H1 (cell line): Measurements from ENCODE around the gene KIDINS220. TPM values are rescaled to one million over a fixed set of nuclear protein-coding genes. Genes with fewer than 3 reads are reported as not detected.

Experiments used
- CTCF ChIA-PET: fragments of 300-600 bp; sonication (Branson Sonifier 250); formaldehyde crosslinking; loops from one replicate; lab custom pipeline; 2021; ENCODE audit not compliant: partially characterized antibody; lab: Charles Lee
- POLR2A ChIA-PET: fragments of 300-600 bp; sonication (Branson Sonifier 250); formaldehyde crosslinking; loops from one replicate; lab custom pipeline; 2021; ENCODE audit warnings: inconsistent platforms; ENCODE audit not compliant: partially characterized antibody; lab: Charles Lee
- DNase-seq, 2 experiments: peaks; one replicate each; pipeline versions ENCODE4 v3.0.0 to v3.0.0-alpha.2; 2010 to 2022; ENCODE audit warnings: low spot score in 2 of 2, low read depth in 1 of 2, mixed read lengths in 1 of 2
- FAIRE-seq: peaks from 2 replicates; lab custom pipeline; 2011; peaks lifted over from hg19 to GRCh38; lab: Jason Lieb, UNC
- H2AFZ ChIP-seq: 2 replicates; pipeline ENCODE4 v1.8.1; 2012; ENCODE audit warnings: low read length, inconsistent platforms
- H2AK5ac ChIP-seq: 2 replicates; pipeline ENCODE4 v1.6.1; 2013; ENCODE audit warnings: low read depth, low read length
- H2BK120ac ChIP-seq: replicated peaks from 2 replicates; pipeline ENCODE3; 2013; ENCODE audit warnings: low read depth, low read length, inconsistent platforms
- H2BK12ac ChIP-seq: 2 replicates; pipeline ENCODE4 v1.6.1; 2013; ENCODE audit warnings: low read depth, low read length
- H2BK15ac ChIP-seq: 2 replicates; pipeline ENCODE4 v1.6.1; 2013; ENCODE audit warnings: low read length
- H2BK20ac ChIP-seq: 2 replicates; pipeline ENCODE4 v1.6.1; 2013; ENCODE audit warnings: low read length
- H2BK5ac ChIP-seq: 2 replicates; pipeline ENCODE4 v1.6.1; 2013; ENCODE audit warnings: low read depth, low read length
- H3K14ac ChIP-seq: 2 replicates; pipeline ENCODE4 v1.6.1; 2013; ENCODE audit warnings: inconsistent platforms; ENCODE audit not compliant: insufficient read length
- H3K18ac ChIP-seq: 2 replicates; pipeline ENCODE4 v1.6.1; 2013; ENCODE audit warnings: low read length; ENCODE audit errors: extremely low read depth
- H3K23ac ChIP-seq: 2 replicates; pipeline ENCODE4 v1.6.1; 2013; ENCODE audit warnings: inconsistent platforms; ENCODE audit not compliant: insufficient read length
- H3K23me2 ChIP-seq: 2 replicates; pipeline ENCODE4 v1.6.1; 2013; ENCODE audit warnings: low read depth, low read length
- H3K27ac ChIP-seq: 2 replicates; pipeline ENCODE4 v1.6.1; 2011; ENCODE audit warnings: low read depth, low read length, inconsistent platforms
- H3K27me3 ChIP-seq, 4 experiments: replicated peaks in 1 of 4; 1 replicate in 1 of 4; 2 replicates in 3 of 4; pipeline versions ENCODE4 v1.6.1 to v1.8.1; 2011 to 2013; ENCODE audit warnings: low read length in 3 of 4, mild to moderate bottlenecking in 3 of 4, inconsistent platforms in 2 of 4, mixed read lengths in 2 of 4, moderate library complexity in 1 of 4; ENCODE audit not compliant: control insufficient read depth in 3 of 4, insufficient read depth in 3 of 4; ENCODE audit errors: extremely low read depth in 1 of 4
- H3K36me3 ChIP-seq, 4 experiments: 2 replicates each; pipeline versions ENCODE4 v1.6.1 to v1.8.1; 2011 to 2013; ENCODE audit warnings: mild to moderate bottlenecking in 4 of 4, low read length in 3 of 4, moderate library complexity in 2 of 4, control low read depth in 1 of 4, inconsistent platforms in 1 of 4; ENCODE audit not compliant: insufficient read depth in 4 of 4, control insufficient read depth in 2 of 4
- H3K4ac ChIP-seq: replicated peaks from 2 replicates; pipeline ENCODE3; 2013; ENCODE audit warnings: low read length, low read depth, mixed read lengths, inconsistent platforms; ENCODE audit not compliant: insufficient read length
- H3K4me1 ChIP-seq, 4 experiments: replicated peaks in 1 of 4; 1 replicate in 1 of 4; 2 replicates in 3 of 4; pipeline versions ENCODE4 v1.6.1 to v1.8.1; 2011 to 2013; ENCODE audit warnings: low read length in 3 of 4, inconsistent platforms in 2 of 4, mixed read lengths in 1 of 4; ENCODE audit not compliant: insufficient read depth in 4 of 4, control insufficient read depth in 3 of 4
- H3K4me2 ChIP-seq, 2 experiments: 2 replicates each; pipeline versions ENCODE4 v1.6.1 to v1.8.1; 2011 to 2013; ENCODE audit warnings: low read depth in 2 of 2, low read length in 2 of 2, control low read depth in 1 of 2, inconsistent platforms in 1 of 2, mild to moderate bottlenecking in 1 of 2; ENCODE audit not compliant: insufficient read depth in 1 of 2
- H3K4me3 ChIP-seq, 4 experiments: fragments of 200-600, 300-600 bp in 1 of 4; sonication (generic), shearing (Covaris generic), sonication (Bioruptor Twin) in 1 of 4; 2 replicates each; pipeline versions ENCODE4 v1.5.1 to v1.8.1; 2011 to 2016; ENCODE audit warnings: low read length in 4 of 4, low read depth in 3 of 4, control low read depth in 2 of 4, inconsistent platforms in 2 of 4, mild to moderate bottlenecking in 2 of 4, mixed read lengths in 1 of 4, moderate library complexity in 1 of 4; ENCODE audit not compliant: insufficient read depth in 2 of 4; ENCODE audit errors: extremely low read depth in 1 of 4
- H3K56ac ChIP-seq: replicated peaks from 2 replicates; pipeline ENCODE3; 2013; ENCODE audit warnings: low read depth, mild to moderate bottlenecking, mixed read lengths, low read length, inconsistent platforms; ENCODE audit not compliant: insufficient read length
- H3K79me1 ChIP-seq: 2 replicates; pipeline ENCODE4 v1.6.1; 2013; ENCODE audit warnings: low read depth, low read length, control low read depth
- H3K79me2 ChIP-seq, 2 experiments: 2 replicates each; pipeline versions ENCODE4 v1.6.1 to v1.8.1; 2012 to 2013; ENCODE audit warnings: low read length in 2 of 2, mild to moderate bottlenecking in 2 of 2, inconsistent platforms in 1 of 2; ENCODE audit not compliant: insufficient read depth in 2 of 2, control insufficient read depth in 1 of 2
- H3K9ac ChIP-seq, 4 experiments: replicated peaks in 1 of 4; 1 replicate in 1 of 4; 2 replicates in 3 of 4; pipeline versions ENCODE4 v1.6.1 to v1.8.1; 2011 to 2013; ENCODE audit warnings: low read depth in 3 of 4, low read length in 3 of 4, control low read depth in 2 of 4, mild to moderate bottlenecking in 2 of 4, moderate library complexity in 2 of 4, inconsistent platforms in 1 of 4; ENCODE audit errors: extremely low read depth in 1 of 4
- H3K9me3 ChIP-seq, 2 experiments: 2 replicates each; pipeline versions ENCODE4 v1.6.1 to v1.8.1; 2012 to 2013; ENCODE audit warnings: mild to moderate bottlenecking in 2 of 2, moderate library complexity in 2 of 2, control low read depth in 1 of 2, inconsistent platforms in 1 of 2, low read depth in 1 of 2, low read length in 1 of 2, mixed read lengths in 1 of 2; ENCODE audit not compliant: insufficient read depth in 2 of 2
- H4K20me1 ChIP-seq, 2 experiments: replicated peaks in 1 of 2; 2 replicates each; pipeline versions ENCODE3 to v1.8.1; 2011 to 2013; ENCODE audit warnings: inconsistent platforms in 2 of 2, low read length in 2 of 2, mild to moderate bottlenecking in 1 of 2; ENCODE audit not compliant: insufficient read depth in 2 of 2, control insufficient read depth in 1 of 2
- H4K5ac ChIP-seq: 2 replicates; pipeline ENCODE4 v1.6.1; 2013; ENCODE audit warnings: low read length, low read depth, mixed read lengths, inconsistent platforms; ENCODE audit not compliant: insufficient read length
- H4K8ac ChIP-seq: 2 replicates; pipeline ENCODE4 v1.8.0; 2013; ENCODE audit warnings: mild to moderate bottlenecking, moderate library complexity, low read length, inconsistent platforms; ENCODE audit not compliant: insufficient read depth; ENCODE audit errors: extremely low read depth
- H4K91ac ChIP-seq: replicated peaks from 2 replicates; pipeline ENCODE3; 2013; ENCODE audit warnings: low read length, mixed read lengths, inconsistent platforms; ENCODE audit not compliant: insufficient read length
- CREB1 ChIP-seq: IDR thresholded peaks from 2 replicates; pipeline ENCODE4 v1.6.1; 2012; ENCODE audit warnings: inconsistent platforms
- EP300 ChIP-seq, 2 experiments: IDR thresholded peaks; 1 replicate in 1 of 2; 2 replicates in 1 of 2; pipeline ENCODE4 v1.6.1; 2011 to 2012; ENCODE audit warnings: low read depth in 2 of 2, low read length in 2 of 2, mild to moderate bottlenecking in 2 of 2, borderline replicate concordance in 1 of 2, inconsistent platforms in 1 of 2, moderate library complexity in 1 of 2
- FOSL1 ChIP-seq: IDR thresholded peaks from 2 replicates; pipeline ENCODE4 v1.6.1; 2011; ENCODE audit warnings: mild to moderate bottlenecking, low read depth, low read length, moderate library complexity; ENCODE audit not compliant: insufficient read depth
- GTF2F1 ChIP-seq: IDR thresholded peaks from 2 replicates; pipeline ENCODE4 v1.6.1; 2012; ENCODE audit warnings: low read depth, low read length, improper control_type of control experiment, borderline replicate concordance
- HDAC6 ChIP-seq: IDR thresholded peaks from one replicate; pipeline ENCODE4 v1.7.1; 2012; ENCODE audit warnings: low read depth, mild to moderate bottlenecking, inconsistent platforms, low read length, moderate library complexity
- KDM4A ChIP-seq: IDR thresholded peaks from one replicate; pipeline ENCODE4 v1.7.1; 2012; ENCODE audit warnings: low read depth, mild to moderate bottlenecking, moderate library complexity, low read length, inconsistent platforms; ENCODE audit not compliant: severe bottlenecking
- MAX ChIP-seq: IDR thresholded peaks from 2 replicates; pipeline ENCODE4 v1.6.1; 2012; ENCODE audit warnings: inconsistent platforms
- SIN3A ChIP-seq, 2 experiments: IDR thresholded peaks in 1 of 2; conservative IDR thresholded peaks in 1 of 2; 2 replicates each; pipeline ENCODE4 v1.6.1; 2011 to 2012; ENCODE audit warnings: low read length in 2 of 2, improper control_type of control experiment in 1 of 2, low read depth in 1 of 2, mild to moderate bottlenecking in 1 of 2
- SP1 ChIP-seq: IDR thresholded peaks from 2 replicates; pipeline ENCODE4 v1.6.1; 2011; ENCODE audit warnings: low read depth, low read length
- TBP ChIP-seq: IDR thresholded peaks from 2 replicates; pipeline ENCODE4 v1.6.1; 2011; ENCODE audit warnings: low read depth, low read length, improper control_type of control experiment
- WGBS, 2 experiments: shearing (Covaris generic) in 1 of 2; methylation state at CpG; one replicate each; pipeline versions ENCODE4 v1.1.6 to v1.1.7; 2013 to 2015; ENCODE audit warnings: low lambda C conversion rate in 2 of 2, mixed read lengths in 2 of 2, inconsistent platforms in 1 of 2, low coverage in 1 of 2, missing lambda C conversion rate in 1 of 2; ENCODE audit not compliant: insufficient replicate concordance in 2 of 2, insufficient coverage in 1 of 2, insufficient read length in 1 of 2; ENCODE audit errors: extremely low coverage in 1 of 2, missing lambda C conversion rate in 1 of 2; 5-methylcytosine and 5-hydroxymethylcytosine counted together
- polyA plus RNA-seq, 7 experiments: library from polyadenylated mRNA; depleted of rRNA in 3 of 7; stranded (reverse) in 5 of 7; unstranded in 2 of 7; fragments of >200 nt in 5 of 7; fragments of 200-250 nt in 2 of 7; gene quantifications; 1 replicate in 5 of 7; 2 replicates in 1 of 7; 4 replicates in 1 of 7; pipeline versions ENCODE4 v1.2.1 to v1.2.3, GENCODE V29; 2011 to 2013; ENCODE audit warnings: missing spikeins in 2 of 7, mixed read lengths in 2 of 7
- total RNA-seq: library from RNA; stranded (reverse); fragmentation: NEBNext Ultra II Directional; extraction: Animal tissue kit (Norgen Biotek cat#: 25700); gene quantifications from 2 replicates; pipeline ENCODE4 v1.2.1, GENCODE V29; 2021

The KIDINS220 gene
- total and polyA plus RNA-seq, 2 of the 8 experiments (the other 6 are each of a cell fraction or from before 2014, with no cell fraction given): 21.2 to 27.1 TPM

DNA sequence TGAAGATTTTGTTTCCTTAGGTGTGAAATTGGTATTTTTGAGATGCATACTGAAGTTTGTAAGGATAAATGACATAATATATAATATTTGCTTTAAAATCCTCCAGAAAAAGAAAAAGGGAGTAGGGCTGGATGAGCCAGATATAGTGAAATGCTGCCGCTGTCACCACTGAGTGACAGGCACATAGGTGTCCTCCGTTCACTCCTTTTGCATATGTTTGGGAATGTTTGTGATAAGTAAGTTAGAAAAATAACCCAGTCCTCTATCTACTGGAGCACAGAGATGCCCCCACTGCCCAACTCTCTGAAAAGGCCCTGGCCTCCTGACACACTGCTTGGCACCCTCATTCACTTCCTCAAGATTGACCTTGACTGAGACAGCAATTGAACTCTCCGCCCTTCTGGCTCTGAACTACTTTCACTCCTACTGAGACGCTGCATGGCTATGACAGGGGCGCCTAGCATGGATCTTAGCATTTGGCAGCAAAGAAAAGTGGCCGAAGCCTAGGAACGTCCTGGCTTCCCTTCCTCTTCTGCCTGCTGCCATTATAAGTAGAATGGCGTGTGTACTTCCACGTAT lies 145.5 kb downstream of the KIDINS220 start:
- Histone ChIP-seq H4K91ac (no peak overlapping the region), H3K56ac (no peak overlapping the region), H2BK12ac (no peak overlapping the region), H3K18ac (no peak overlapping the region), H3K79me1 (no peaks in the 10 kb centered on the region), H3K4me1 (peaks cover 0 to 4% (median 0%) of the 10 kb centered on the region in 4 experiments; a peak in 3 of 7 replicates), H2BK120ac (no peak overlapping the region), H3K4me3 (no peak overlapping the region), H4K20me1 (no peaks in the 10 kb centered on the region), H2BK15ac (no peak overlapping the region), H3K36me3 (no peaks in the 10 kb centered on the region), H3K4me2 (no peak overlapping the region), H4K8ac (no peak overlapping the region), H3K23me2 (no peaks in the 10 kb centered on the region), H3K9me3 (no peaks in the 10 kb centered on the region), H2BK5ac (no peak overlapping the region; the same call in 1 of the 2 replicates), H3K27me3 (no peaks in the 10 kb centered on the region), H3K27ac (no peak overlapping the region), H3K79me2 (no peaks in the 10 kb centered on the region), H2BK20ac (no peak overlapping the region; the same call in 1 of the 2 replicates), H3K9ac (no peak overlapping the region), H4K5ac (no peak overlapping the region), H3K14ac (no peak overlapping the region), H2AFZ (no peak overlapping the region), H3K4ac (no peak overlapping the region), H3K23ac (no peak overlapping the region), H2AK5ac (no peak overlapping the region)
- no peak for DNase-seq
- WGBS, 2 experiments: 87% methylated on average over 9 of the region's 9 CpGs; no CpG with 5 or more reads in 1 of the 2 experiments
- no peak for TF ChIP-seq SIN3A (conservative IDR thresholded peaks at IDR 0.05 in 1 of 2, IDR thresholded peaks at IDR 0.05 in 1 of 2; ENCODE audit: low read depth in 1 of 2, low read length in 2 of 2)
- TF ChIP-seq KDM4A: no peak
- TF ChIP-seq EP300 (IDR thresholded peaks at IDR 0.05; ENCODE audit: borderline replicate concordance in 1 of 2, low read depth in 2 of 2, low read length in 2 of 2): no peak
- TF ChIP-seq MAX: no peak
- TF ChIP-seq HDAC6: no peak
- no peak for TF ChIP-seq SP1
- TF ChIP-seq CREB1: no peak
- no peak for TF ChIP-seq TBP
- TF ChIP-seq GTF2F1: no peak
- no peak for TF ChIP-seq FOSL1
- ChIA-PET CTCF (interaction anchor here (0.8 to 2.3 kb wide), 9 partner anchors 11 to 1265 kb away, joined by 3 to 12 read pairs (median 5); no protein-coding TSS in a partner anchor), POLR2A (no interaction called here)
- FAIRE-seq: no peak
